ENCODE results near the gene SENP2.
A peak's percentile ranks its signal among the peaks of the same experiment; 100 is the strongest.
"Not testable (repeated sequence)": the region's sequence is repeated elsewhere in the genome, so short reads cannot be mapped to it uniquely, and the experiment has no call there.

SENP2 gene

DNA sequence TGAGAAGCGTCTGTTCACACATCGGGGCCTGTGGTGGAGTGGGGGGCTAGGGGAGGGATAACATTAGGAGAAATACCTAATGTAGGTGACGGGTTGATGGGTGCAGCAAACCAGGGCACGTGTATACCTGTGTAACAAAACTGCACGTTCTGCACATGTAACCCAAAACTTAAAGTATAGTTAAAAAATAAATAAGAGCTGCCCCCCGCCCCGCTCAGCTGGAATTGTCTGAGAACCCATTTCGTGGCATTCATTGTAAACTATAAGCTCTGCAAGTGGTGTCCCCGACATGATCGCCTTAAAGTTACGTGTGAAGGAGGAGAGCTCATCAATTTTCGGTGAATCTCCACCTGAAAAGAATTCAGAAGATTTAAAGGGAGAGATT is 26.4 kb upstream of the SENP2 start:
- H3K36me3 ChIP-seq (ENCODE audit: insufficient read depth, low read length) = no peaks in the 10 kb centered on the region
- no peaks in the 10 kb centered on the region for H3K9me3 ChIP-seq (ENCODE audit: low read length)
- no peak overlapping the region for H3K27ac ChIP-seq (ENCODE audit: low read depth, low read length)

DNA sequence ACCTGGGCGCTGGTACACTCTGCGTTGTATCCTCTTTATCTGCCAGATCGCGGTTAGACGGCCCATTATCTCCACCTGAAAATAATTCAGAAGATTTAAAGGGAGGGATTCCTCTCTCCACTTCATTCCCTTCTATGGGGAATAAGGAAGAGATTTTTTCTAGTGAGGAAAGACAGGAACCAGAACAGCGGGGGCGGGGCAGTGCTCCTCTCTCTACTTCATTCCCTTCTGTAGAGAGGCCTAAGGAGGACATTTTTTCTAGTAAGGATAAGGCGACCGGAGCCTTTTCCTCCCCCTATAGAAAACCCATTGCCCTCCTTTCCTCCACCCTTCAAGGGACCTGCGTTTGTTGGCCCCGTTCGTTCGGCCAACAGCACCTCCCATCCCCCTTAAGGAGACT is 25.4 kb upstream of the SENP2 start:
- no peaks in the 10 kb centered on the region for H3K4me1 ChIP-seq (ENCODE audit: insufficient read depth, low read length)
- no peaks in the 10 kb centered on the region for H3K36me3 ChIP-seq (ENCODE audit: insufficient read depth, low read length)
- H3K4me3 ChIP-seq (ENCODE audit: low read depth in 1 of 2, low read length in 2 of 2) = no peak overlapping the region
- no peaks in the 10 kb centered on the region for H3K27me3 ChIP-seq (ENCODE audit: control insufficient read depth in 1 of 2, insufficient read depth in 2 of 2, low read length in 2 of 2)
- no peak overlapping the region for H3K9ac ChIP-seq (ENCODE audit: low read length)
- no peaks in the 10 kb centered on the region for H3K9me3 ChIP-seq (ENCODE audit: low read length)
- H3K27ac ChIP-seq (ENCODE audit: low read depth, low read length) = no peak overlapping the region

More for the DNA sequence above, 26.4 kb upstream of the SENP2 start:
- no peaks in the 10 kb centered on the region for H3K27me3 ChIP-seq (ENCODE audit: control insufficient read depth in 1 of 2, insufficient read depth in 2 of 2, low read length in 2 of 2)
- no peaks in the 10 kb centered on the region for H3K4me1 ChIP-seq (ENCODE audit: insufficient read depth, low read length)
- H3K9ac ChIP-seq (ENCODE audit: low read length) = no peak overlapping the region
- H3K4me3 ChIP-seq (ENCODE audit: low read depth in 1 of 2, low read length in 2 of 2) = no peak overlapping the region

DNA sequence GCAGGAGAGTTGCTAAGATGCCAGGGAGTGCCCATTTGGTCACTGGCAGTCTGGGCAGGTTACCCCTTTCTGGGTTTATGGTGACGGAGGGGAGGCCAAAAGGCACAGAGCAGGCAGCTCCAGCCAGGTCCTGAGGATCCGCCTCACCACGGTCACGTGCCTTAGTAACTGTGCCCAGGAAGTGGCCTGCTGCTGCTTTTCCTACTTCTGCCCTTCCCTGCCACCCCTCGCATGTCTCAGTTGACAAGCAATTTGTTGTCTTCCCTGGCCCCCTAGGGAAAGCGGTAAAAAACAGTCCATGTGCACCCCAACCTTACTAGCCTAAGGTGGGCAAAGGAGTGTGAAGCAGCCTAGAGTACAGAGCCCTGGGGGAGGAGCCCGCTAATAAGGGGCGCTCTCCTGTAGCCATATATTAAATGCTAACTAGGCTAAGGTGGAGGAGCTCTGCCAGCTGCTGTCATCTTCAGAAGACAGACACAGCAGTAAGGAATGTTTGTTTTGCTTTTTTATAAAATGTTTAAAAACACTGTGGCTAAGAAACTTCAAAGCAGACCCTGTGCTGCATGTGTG is 24.6 kb upstream of the SENP2 start:
- Histone ChIP-seq H3K4me3 (ENCODE audit: low read depth in 1 of 2, low read length in 2 of 2) (no peak overlapping the region), H3K27ac (ENCODE audit: low read depth, low read length) (no peak overlapping the region)

GRCh38 chr3:185561958-185562357 is 24.1 kb upstream of the SENP2 start:
- H3K27me3 ChIP-seq (ENCODE audit: control insufficient read depth in 1 of 2, insufficient read depth in 2 of 2, low read length in 2 of 2) = no peaks in the 10 kb centered on the region
- no peaks in the 10 kb centered on the region for H3K4me1 ChIP-seq (ENCODE audit: insufficient read depth, low read length)
- H3K9ac ChIP-seq (ENCODE audit: low read length) = no peak overlapping the region
- H3K36me3 ChIP-seq (ENCODE audit: insufficient read depth, low read length) = no peaks in the 10 kb centered on the region
- no peak overlapping the region for H3K27ac ChIP-seq (ENCODE audit: low read depth, low read length)
- no peaks in the 10 kb centered on the region for H3K9me3 ChIP-seq (ENCODE audit: low read length)
- no peak overlapping the region for H3K4me3 ChIP-seq (ENCODE audit: low read depth in 1 of 2, low read length in 2 of 2)

More for the DNA sequence above, 24.6 kb upstream of the SENP2 start:
- Histone ChIP-seq H3K9ac (ENCODE audit: low read length) (no peak overlapping the region), H3K27me3 (ENCODE audit: control insufficient read depth in 1 of 2, insufficient read depth in 2 of 2, low read length in 2 of 2) (no peaks in the 10 kb centered on the region), H3K4me1 (ENCODE audit: insufficient read depth, low read length) (no peaks in the 10 kb centered on the region), H3K36me3 (ENCODE audit: insufficient read depth, low read length) (no peaks in the 10 kb centered on the region), H3K9me3 (ENCODE audit: low read length) (no peaks in the 10 kb centered on the region)

DNA sequence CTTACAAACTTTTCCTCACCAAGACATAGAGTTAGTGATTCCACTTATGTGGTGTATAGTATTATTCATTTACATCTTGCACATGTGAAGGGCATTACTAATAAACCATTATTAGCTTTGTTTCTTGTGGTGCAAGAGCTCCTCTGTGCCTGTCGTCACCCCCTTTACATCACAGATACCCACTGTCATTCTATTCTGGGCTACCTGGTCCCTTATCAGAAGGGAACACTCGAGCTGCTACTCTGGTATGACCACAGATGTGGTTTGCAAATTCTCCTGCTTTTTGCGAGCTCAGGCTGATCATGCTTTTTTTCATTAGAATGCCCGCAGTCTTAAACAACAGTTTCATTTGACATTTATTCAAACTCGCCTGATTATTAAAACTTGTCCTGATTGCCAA is 13.9 kb upstream of the SENP2 start:
- Histone ChIP-seq H3K27me3 (ENCODE audit: control insufficient read depth in 1 of 2, insufficient read depth in 2 of 2, low read length in 2 of 2) (no peaks in the 10 kb centered on the region), H3K9me3 (ENCODE audit: low read length) (no peaks in the 10 kb centered on the region), H3K4me1 (ENCODE audit: insufficient read depth, low read length) (no peaks in the 10 kb centered on the region), H3K4me3 (ENCODE audit: low read depth in 1 of 2, low read length in 2 of 2) (no peak overlapping the region), H3K27ac (ENCODE audit: low read depth, low read length) (no peak overlapping the region), H3K9ac (ENCODE audit: low read length) (no peak overlapping the region), H3K36me3 (ENCODE audit: insufficient read depth, low read length) (no peaks in the 10 kb centered on the region)

DNA sequence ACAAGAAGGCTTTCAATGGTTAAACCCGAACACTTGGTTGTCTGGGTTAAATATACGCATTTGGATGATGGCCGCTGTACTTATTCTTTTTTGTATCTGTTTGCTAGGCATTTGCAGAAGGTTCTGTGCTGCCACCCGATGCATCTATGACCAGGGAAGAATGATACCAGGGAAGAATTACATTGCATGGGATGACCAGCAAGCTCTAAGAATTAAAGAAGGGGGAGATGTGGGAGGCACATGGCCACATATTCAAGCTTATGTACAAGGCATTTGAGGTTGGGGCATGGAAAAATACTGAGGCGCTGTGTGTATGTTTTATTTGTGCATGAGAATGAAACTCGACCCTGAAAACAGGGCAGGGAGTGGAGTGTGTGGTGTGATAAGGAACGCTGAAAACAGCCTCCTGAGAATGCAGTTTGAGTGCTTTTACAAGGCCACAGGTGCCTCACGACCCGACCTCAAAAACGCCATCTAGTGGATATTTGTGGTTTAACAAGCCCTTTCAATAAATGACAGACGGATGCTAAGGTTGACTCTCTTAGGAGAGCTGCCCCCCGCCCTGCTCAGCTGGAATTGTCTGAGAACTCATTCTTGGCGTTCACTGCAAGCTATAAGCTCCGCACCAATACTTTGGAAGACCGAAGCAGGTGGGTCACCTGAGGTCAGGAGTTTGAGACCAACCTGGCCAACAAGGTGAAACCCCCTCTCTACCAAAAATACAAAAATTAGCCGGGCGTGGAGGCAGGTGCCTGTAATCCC is 10.8 kb upstream of the SENP2 start:
- not testable (repeated sequence) for H3K4me3 ChIP-seq (ENCODE audit: low read depth in 1 of 2, low read length in 2 of 2); H3K27me3 ChIP-seq (ENCODE audit: control insufficient read depth in 1 of 2, insufficient read depth in 2 of 2, low read length in 2 of 2); H3K9ac ChIP-seq (ENCODE audit: low read length); H3K36me3 ChIP-seq (ENCODE audit: insufficient read depth, low read length); H3K4me1 ChIP-seq (ENCODE audit: insufficient read depth, low read length); H3K27ac ChIP-seq (ENCODE audit: low read depth, low read length); H3K9me3 ChIP-seq (ENCODE audit: low read length)

- no peaks in the 10 kb centered on the region for H3K36me3 ChIP-seq (ENCODE audit: insufficient read depth, low read length)
- no peaks in the 10 kb centered on the region for H3K4me1 ChIP-seq (ENCODE audit: insufficient read depth, low read length)
- no peak overlapping the region for H3K9ac ChIP-seq (ENCODE audit: low read length)
- H3K27me3 ChIP-seq (ENCODE audit: control insufficient read depth in 1 of 2, insufficient read depth in 2 of 2, low read length in 2 of 2) = no peaks in the 10 kb centered on the region
- no peak overlapping the region for H3K4me3 ChIP-seq (ENCODE audit: low read depth in 1 of 2, low read length in 2 of 2)
- no peaks in the 10 kb centered on the region for H3K9me3 ChIP-seq (ENCODE audit: low read length)
- no peak overlapping the region for H3K27ac ChIP-seq (ENCODE audit: low read depth, low read length)
Measured at GRCh38 chr3:185582236-185582635, 3.9 kb upstream of the SENP2 start.

- Histone ChIP-seq H3K4me1 (ENCODE audit: insufficient read depth, low read length) (no peaks in the 10 kb centered on the region), H3K27me3 (ENCODE audit: control insufficient read depth in 1 of 2, insufficient read depth in 2 of 2, low read length in 2 of 2) (no peaks in the 10 kb centered on the region), H3K9ac (ENCODE audit: low read length) (no peak overlapping the region), H3K27ac (ENCODE audit: low read depth, low read length) (no peak overlapping the region), H3K4me3 (ENCODE audit: low read depth in 1 of 2, low read length in 2 of 2) (no peak overlapping the region), H3K9me3 (ENCODE audit: low read length) (no peaks in the 10 kb centered on the region), H3K36me3 (ENCODE audit: insufficient read depth, low read length) (no peaks in the 10 kb centered on the region)
Measured at GRCh38 chr3:185582871-185583270, 3.2 kb upstream of the SENP2 start.

DNA sequence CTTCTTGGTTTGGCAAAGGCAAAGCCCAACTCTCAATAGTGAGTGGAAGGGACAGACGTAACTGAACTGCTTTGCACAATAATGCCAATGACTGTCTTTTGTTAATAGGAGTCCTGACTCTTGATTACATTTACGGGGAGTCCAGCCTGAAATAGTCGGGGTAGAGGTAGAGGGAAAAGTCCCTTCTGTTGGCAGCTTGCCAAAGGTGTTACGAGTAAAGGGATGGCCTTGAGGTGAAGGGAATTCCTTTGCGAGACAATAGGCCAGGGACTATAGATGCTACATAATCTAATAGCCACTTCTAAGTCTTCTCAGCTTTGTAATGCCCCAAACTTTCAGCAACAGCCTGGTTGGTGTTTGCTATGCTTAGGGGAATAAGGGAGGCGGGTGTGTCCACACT is 2.2 kb upstream of the SENP2 start:
- Histone ChIP-seq H3K9me3 (ENCODE audit: low read length) (no peaks in the 10 kb centered on the region), H3K4me3 (ENCODE audit: low read depth in 1 of 2, low read length in 2 of 2) (no peak overlapping the region), H3K9ac (ENCODE audit: low read length) (no peak overlapping the region), H3K36me3 (ENCODE audit: insufficient read depth, low read length) (no peaks in the 10 kb centered on the region), H3K27ac (ENCODE audit: low read depth, low read length) (no peak overlapping the region), H3K4me1 (ENCODE audit: insufficient read depth, low read length) (peaks cover 7% of the 10 kb centered on the region), H3K27me3 (ENCODE audit: control insufficient read depth in 1 of 2, insufficient read depth in 2 of 2, low read length in 2 of 2) (no peaks in the 10 kb centered on the region)

DNA sequence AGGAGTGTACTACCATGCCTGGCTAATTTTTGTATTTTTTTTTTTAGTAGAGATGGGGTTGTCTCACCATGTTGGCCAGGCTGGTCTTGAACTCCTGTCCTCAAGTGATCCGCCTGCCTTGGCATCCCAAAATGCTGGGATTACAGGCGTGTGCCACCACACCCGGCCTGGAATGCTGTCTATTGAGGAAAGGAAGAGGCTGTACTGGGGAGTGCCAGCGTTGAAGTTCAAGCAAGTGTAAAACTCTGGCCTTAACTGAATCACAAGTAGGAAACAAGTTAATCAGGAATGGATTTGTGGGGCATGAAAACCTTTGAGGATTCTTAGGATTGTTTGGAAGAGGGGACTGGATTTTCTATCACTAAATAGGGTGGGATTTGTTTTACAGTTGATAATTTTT is 1.4 kb upstream of the SENP2 start:
- no peaks in the 10 kb centered on the region for H3K36me3 ChIP-seq (ENCODE audit: insufficient read depth, low read length)
- no peaks in the 10 kb centered on the region for H3K9me3 ChIP-seq (ENCODE audit: low read length)
- H3K27me3 ChIP-seq (ENCODE audit: control insufficient read depth in 1 of 2, insufficient read depth in 2 of 2, low read length in 2 of 2) = no peaks in the 10 kb centered on the region
- H3K9ac ChIP-seq (ENCODE audit: low read length) = no peak overlapping the region
- peaks cover 12% of the 10 kb centered on the region for H3K4me1 ChIP-seq (ENCODE audit: insufficient read depth, low read length)
- no peak overlapping the region for H3K4me3 ChIP-seq (ENCODE audit: low read depth in 1 of 2, low read length in 2 of 2)
- H3K27ac ChIP-seq (ENCODE audit: low read depth, low read length) = no peak overlapping the region

GRCh38 chr3:185585518-185585858 is 607 bp upstream of the SENP2 start:
- Histone ChIP-seq H3K9ac (ENCODE audit: low read length) (no peak overlapping the region), H3K9me3 (ENCODE audit: low read length) (no peaks in the 10 kb centered on the region), H3K4me3 (ENCODE audit: low read depth in 1 of 2, low read length in 2 of 2) (peak overlapping the region; percentile 75 to 96), H3K27me3 (ENCODE audit: control insufficient read depth in 1 of 2, insufficient read depth in 2 of 2, low read length in 2 of 2) (no peaks in the 10 kb centered on the region), H3K4me1 (ENCODE audit: insufficient read depth, low read length) (peaks cover 12% of the 10 kb centered on the region), H3K27ac (ENCODE audit: low read depth, low read length) (peak overlapping the region; percentile 97), H3K36me3 (ENCODE audit: insufficient read depth, low read length) (no peaks in the 10 kb centered on the region)

- H3K36me3 ChIP-seq (ENCODE audit: insufficient read depth, low read length) = no peaks in the 10 kb centered on the region
- H3K27ac ChIP-seq (ENCODE audit: low read depth, low read length) = peak overlapping the region; percentile 97
- H3K27me3 ChIP-seq (ENCODE audit: control insufficient read depth in 1 of 2, insufficient read depth in 2 of 2, low read length in 2 of 2) = no peaks in the 10 kb centered on the region
- H3K4me1 ChIP-seq (ENCODE audit: insufficient read depth, low read length) = peaks cover 12% of the 10 kb centered on the region
- H3K9ac ChIP-seq (ENCODE audit: low read length) = peak overlapping the region; percentile 96
- H3K9me3 ChIP-seq (ENCODE audit: low read length) = no peaks in the 10 kb centered on the region
- H3K4me3 ChIP-seq (ENCODE audit: low read depth in 1 of 2, low read length in 2 of 2) = peak overlapping the region; percentile 87 to 96
Measured at GRCh38 chr3:185586686-185587039, 568 bp downstream of the SENP2 start.

All from muscle layer of colon (tissue), 2 donors.